ENCODE measurements around the gene SUCNR1.
"Not testable (repeated sequence)": the region's sequence is repeated elsewhere in the genome, so short reads cannot be mapped to it uniquely, and the experiment has no call there.

The SUCNR1 gene

DNA sequence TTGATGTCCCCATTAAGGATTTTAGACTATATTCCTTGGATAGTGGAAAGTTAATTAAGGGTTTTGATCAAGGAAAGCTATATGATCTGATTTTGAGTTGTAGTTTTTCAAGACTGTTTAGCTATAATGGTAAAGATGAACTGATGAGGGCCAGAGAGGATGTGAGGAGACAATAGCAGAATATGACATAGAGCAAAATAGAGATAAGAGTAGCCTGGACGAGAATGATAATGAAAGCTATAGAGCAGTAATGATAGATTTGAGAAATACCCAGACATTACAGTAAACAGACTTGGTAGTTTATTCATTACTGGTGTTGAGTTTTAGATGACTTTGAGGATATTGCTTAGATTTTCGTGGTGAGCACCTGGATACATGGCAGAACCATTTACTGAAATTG is 3.8 kb downstream of the SUCNR1 start:
- Histone ChIP-seq H3K9me3 (ENCODE audit: insufficient read depth, low read depth, low read length) (no peaks in the 10 kb centered on the region), H3K27ac (ENCODE audit: low read length) (no peak overlapping the region), H3K36me3 (ENCODE audit: insufficient read depth, low read depth, low read length) (no peaks in the 10 kb centered on the region), H3K27me3 (ENCODE audit: insufficient read depth, low read length) (no peaks in the 10 kb centered on the region), H3K4me1 (ENCODE audit: insufficient read depth, low read length) (no peaks in the 10 kb centered on the region), H3K9ac (ENCODE audit: low read depth, low read length) (no peak overlapping the region), H3K4me3 (ENCODE audit: low read length) (no peak overlapping the region)

GRCh38 chr3:151878465-151878864 is 5.0 kb downstream of the SUCNR1 start:
- Histone ChIP-seq H3K4me1 (ENCODE audit: insufficient read depth, low read length) (no peaks in the 10 kb centered on the region), H3K9ac (ENCODE audit: low read depth, low read length) (no peak overlapping the region), H3K4me3 (ENCODE audit: low read length) (no peak overlapping the region)

DNA sequence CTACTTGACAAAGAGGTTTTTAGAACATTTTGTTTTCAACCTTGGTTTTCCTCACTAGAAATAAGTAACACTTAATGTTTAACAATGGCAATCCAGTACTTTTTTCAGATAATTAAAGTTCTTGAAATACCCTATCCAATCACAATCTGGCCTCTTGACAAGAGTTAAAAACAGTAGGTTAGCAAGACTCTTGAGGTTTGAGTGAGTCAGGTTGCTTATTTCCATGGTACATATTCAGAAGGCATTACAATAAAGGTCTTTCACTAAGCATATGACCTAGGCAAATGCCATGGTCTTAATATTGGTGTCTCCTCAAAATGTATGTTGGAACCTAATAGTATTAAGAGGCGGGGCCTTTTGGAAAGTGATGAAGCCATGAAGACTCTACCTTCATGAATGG is 5.6 kb downstream of the SUCNR1 start:
- no peaks in the 10 kb centered on the region for H3K9me3 ChIP-seq (ENCODE audit: insufficient read depth, low read depth, low read length)
- no peak overlapping the region for H3K9ac ChIP-seq (ENCODE audit: low read depth, low read length)
- no peak overlapping the region for H3K4me3 ChIP-seq (ENCODE audit: low read length)
- no peaks in the 10 kb centered on the region for H3K4me1 ChIP-seq (ENCODE audit: insufficient read depth, low read length)
- no peak overlapping the region for H3K27ac ChIP-seq (ENCODE audit: low read length)
- H3K27me3 ChIP-seq (ENCODE audit: insufficient read depth, low read length) = no peaks in the 10 kb centered on the region
- H3K36me3 ChIP-seq (ENCODE audit: insufficient read depth, low read depth, low read length) = no peaks in the 10 kb centered on the region

More at GRCh38 chr3:151878465-151878864, 5.0 kb downstream of the SUCNR1 start:
- Histone ChIP-seq H3K36me3 (ENCODE audit: insufficient read depth, low read depth, low read length) (no peaks in the 10 kb centered on the region), H3K27me3 (ENCODE audit: insufficient read depth, low read length) (no peaks in the 10 kb centered on the region), H3K27ac (ENCODE audit: low read length) (no peak overlapping the region), H3K9me3 (ENCODE audit: insufficient read depth, low read depth, low read length) (no peaks in the 10 kb centered on the region)

DNA sequence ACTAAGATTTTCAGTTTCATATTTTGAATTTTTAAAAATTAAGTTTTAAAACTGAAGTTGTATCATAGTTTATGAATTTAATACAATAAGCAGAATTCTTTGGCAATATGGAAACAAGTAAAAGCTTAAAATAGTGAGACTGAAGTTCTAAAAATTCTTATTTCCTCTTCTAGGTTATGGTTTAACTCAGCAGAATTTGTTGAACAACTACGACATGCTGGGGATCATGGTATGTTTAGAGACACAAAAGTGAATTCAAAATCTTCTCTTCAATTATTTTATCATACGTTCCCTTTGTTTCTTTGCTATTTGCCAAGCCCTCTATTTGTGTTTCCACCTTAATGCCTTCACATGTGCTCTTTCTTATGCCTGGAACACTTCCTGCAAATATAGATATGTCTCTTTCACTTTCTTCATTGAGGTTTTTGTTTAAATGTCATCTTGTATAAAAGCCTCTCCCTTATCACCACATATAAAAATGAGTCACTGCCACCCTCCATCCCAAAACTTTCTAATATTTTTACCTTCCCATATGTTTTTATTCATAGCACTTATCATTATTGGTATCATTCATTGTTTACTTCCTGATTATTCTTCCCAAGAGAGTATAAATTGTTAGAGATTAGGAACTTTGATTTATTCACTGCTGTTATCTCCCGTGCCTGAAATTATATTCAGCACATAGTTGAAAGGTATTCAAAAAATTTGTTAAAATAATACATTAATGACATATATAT is 6.4 kb downstream of the SUCNR1 start:
- no peak overlapping the region for H3K27ac ChIP-seq (ENCODE audit: low read length)
- no peaks in the 10 kb centered on the region for H3K4me1 ChIP-seq (ENCODE audit: insufficient read depth, low read length)
- H3K9me3 ChIP-seq (ENCODE audit: insufficient read depth, low read depth, low read length) = no peaks in the 10 kb centered on the region
- no peaks in the 10 kb centered on the region for H3K36me3 ChIP-seq (ENCODE audit: insufficient read depth, low read depth, low read length)
- H3K4me3 ChIP-seq (ENCODE audit: low read length) = no peak overlapping the region
- H3K27me3 ChIP-seq (ENCODE audit: insufficient read depth, low read length) = no peaks in the 10 kb centered on the region
- H3K9ac ChIP-seq (ENCODE audit: low read depth, low read length) = no peak overlapping the region

- no peaks in the 10 kb centered on the region for H3K4me1 ChIP-seq (ENCODE audit: insufficient read depth, low read length)
- H3K9me3 ChIP-seq (ENCODE audit: insufficient read depth, low read depth, low read length) = no peaks in the 10 kb centered on the region
- H3K27ac ChIP-seq (ENCODE audit: low read length) = no peak overlapping the region
- no peaks in the 10 kb centered on the region for H3K27me3 ChIP-seq (ENCODE audit: insufficient read depth, low read length)
- no peaks in the 10 kb centered on the region for H3K36me3 ChIP-seq (ENCODE audit: insufficient read depth, low read depth, low read length)
- H3K4me3 ChIP-seq (ENCODE audit: low read length) = no peak overlapping the region
- no peak overlapping the region for H3K9ac ChIP-seq (ENCODE audit: low read depth, low read length)
Observed at GRCh38 chr3:151880416-151880690, 6.9 kb downstream of the SUCNR1 start.

DNA sequence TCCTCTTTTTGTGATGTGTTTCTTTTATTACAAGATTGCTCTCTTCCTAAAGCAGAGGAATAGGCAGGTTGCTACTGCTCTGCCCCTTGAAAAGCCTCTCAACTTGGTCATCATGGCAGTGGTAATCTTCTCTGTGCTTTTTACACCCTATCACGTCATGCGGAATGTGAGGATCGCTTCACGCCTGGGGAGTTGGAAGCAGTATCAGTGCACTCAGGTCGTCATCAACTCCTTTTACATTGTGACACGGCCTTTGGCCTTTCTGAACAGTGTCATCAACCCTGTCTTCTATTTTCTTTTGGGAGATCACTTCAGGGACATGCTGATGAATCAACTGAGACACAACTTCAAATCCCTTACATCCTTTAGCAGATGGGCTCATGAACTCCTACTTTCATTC is 7.7 kb downstream of the SUCNR1 start:
- H3K36me3 ChIP-seq (ENCODE audit: insufficient read depth, low read depth, low read length) = no peaks in the 10 kb centered on the region
- no peaks in the 10 kb centered on the region for H3K27me3 ChIP-seq (ENCODE audit: insufficient read depth, low read length)
- H3K4me1 ChIP-seq (ENCODE audit: insufficient read depth, low read length) = no peaks in the 10 kb centered on the region
- H3K4me3 ChIP-seq (ENCODE audit: low read length) = no peak overlapping the region
- H3K9me3 ChIP-seq (ENCODE audit: insufficient read depth, low read depth, low read length) = no peaks in the 10 kb centered on the region
- H3K27ac ChIP-seq (ENCODE audit: low read length) = no peak overlapping the region
- H3K9ac ChIP-seq (ENCODE audit: low read depth, low read length) = no peak overlapping the region

DNA sequence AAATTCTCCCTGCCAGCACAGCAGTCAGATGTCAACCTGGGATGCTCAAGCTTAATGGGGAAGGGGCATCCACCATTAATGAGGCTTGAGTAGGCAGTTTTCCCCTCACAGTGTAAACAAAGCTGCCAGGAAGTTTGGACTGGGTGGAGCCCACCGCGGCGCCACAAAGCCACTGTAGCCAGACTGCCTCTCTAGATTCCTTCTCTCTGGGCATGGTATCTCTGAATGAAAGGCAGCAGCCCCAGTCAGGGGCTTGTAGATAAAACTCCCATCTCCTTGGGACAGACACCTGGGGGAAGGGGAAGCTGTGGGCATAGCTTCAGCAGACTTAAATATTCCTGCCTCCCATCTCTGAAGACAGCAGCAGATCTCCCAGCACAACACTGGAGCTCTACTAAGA is 12.0 kb downstream of the SUCNR1 start:
- not testable (repeated sequence) for H3K27ac ChIP-seq (ENCODE audit: low read length); H3K36me3 ChIP-seq (ENCODE audit: insufficient read depth, low read depth, low read length); H3K9me3 ChIP-seq (ENCODE audit: insufficient read depth, low read depth, low read length); H3K4me3 ChIP-seq (ENCODE audit: low read length); H3K27me3 ChIP-seq (ENCODE audit: insufficient read depth, low read length); H3K9ac ChIP-seq (ENCODE audit: low read depth, low read length); H3K4me1 ChIP-seq (ENCODE audit: insufficient read depth, low read length)

- H3K36me3 ChIP-seq (ENCODE audit: insufficient read depth, low read depth, low read length); H3K27ac ChIP-seq (ENCODE audit: low read length); H3K9me3 ChIP-seq (ENCODE audit: insufficient read depth, low read depth, low read length); H3K27me3 ChIP-seq (ENCODE audit: insufficient read depth, low read length); H3K4me3 ChIP-seq (ENCODE audit: low read length); H3K4me1 ChIP-seq (ENCODE audit: insufficient read depth, low read length); H3K9ac ChIP-seq (ENCODE audit: low read depth, low read length): not testable (repeated sequence)
Observed at GRCh38 chr3:151887450-151888211, 14.2 kb downstream of the SUCNR1 start.

- no peaks in the 10 kb centered on the region for H3K27me3 ChIP-seq (ENCODE audit: insufficient read depth, low read length)
- H3K27ac ChIP-seq (ENCODE audit: low read length) = no peak overlapping the region
- H3K9me3 ChIP-seq (ENCODE audit: insufficient read depth, low read depth, low read length) = no peaks in the 10 kb centered on the region
- H3K9ac ChIP-seq (ENCODE audit: low read depth, low read length) = no peak overlapping the region
- no peaks in the 10 kb centered on the region for H3K36me3 ChIP-seq (ENCODE audit: insufficient read depth, low read depth, low read length)
- H3K4me1 ChIP-seq (ENCODE audit: insufficient read depth, low read length) = peaks cover 3% of the 10 kb centered on the region; the same call in 1 of the 2 replicates
- no peak overlapping the region for H3K4me3 ChIP-seq (ENCODE audit: low read length)
Observed at GRCh38 chr3:151890721-151891141, 17.3 kb downstream of the SUCNR1 start.

GRCh38 chr3:151891721-151892120 is 18.3 kb downstream of the SUCNR1 start:
- Histone ChIP-seq H3K27me3 (ENCODE audit: insufficient read depth, low read length) (no peaks in the 10 kb centered on the region), H3K9ac (ENCODE audit: low read depth, low read length) (no peak overlapping the region), H3K4me3 (ENCODE audit: low read length) (no peak overlapping the region), H3K9me3 (ENCODE audit: insufficient read depth, low read depth, low read length) (no peaks in the 10 kb centered on the region), H3K27ac (ENCODE audit: low read length) (no peak overlapping the region), H3K4me1 (ENCODE audit: insufficient read depth, low read length) (peaks cover 7% of the 10 kb centered on the region; the same call in 1 of the 2 replicates), H3K36me3 (ENCODE audit: insufficient read depth, low read depth, low read length) (no peaks in the 10 kb centered on the region)

GRCh38 chr3:151894219-151894618 is 20.8 kb downstream of the SUCNR1 start:
- no peaks in the 10 kb centered on the region for H3K27me3 ChIP-seq (ENCODE audit: insufficient read depth, low read length)
- no peak overlapping the region for H3K27ac ChIP-seq (ENCODE audit: low read length)
- no peaks in the 10 kb centered on the region for H3K36me3 ChIP-seq (ENCODE audit: insufficient read depth, low read depth, low read length)
- H3K4me1 ChIP-seq (ENCODE audit: insufficient read depth, low read length) = peaks cover 7% of the 10 kb centered on the region; the same call in 1 of the 2 replicates
- no peak overlapping the region for H3K9ac ChIP-seq (ENCODE audit: low read depth, low read length)
- no peaks in the 10 kb centered on the region for H3K9me3 ChIP-seq (ENCODE audit: insufficient read depth, low read depth, low read length)
- no peak overlapping the region for H3K4me3 ChIP-seq (ENCODE audit: low read length)

Measured in iPS-20b (cell line).